GM19035 (cell line): ENCODE measurements around the gene BEND7.

Source experiments
- ATAC-seq: cut with Tn5 transposase; IDR thresholded peaks from one replicate; pipeline ENCODE4 v1.9.1; 2021; ENCODE audit not compliant: unreplicated experiment

BEND7 gene

GRCh38 chr10:13485623-13486022, 43.2 kb downstream of the BEND7 start:
- no peak for ATAC-seq

- no peak for ATAC-seq
These were observed 44.9 kb downstream of the BEND7 start for GRCh38 chr10:13483951-13484350.

- ATAC-seq = peak; percentile 84
These were observed 45.7 kb downstream of the BEND7 start for GRCh38 chr10:13483073-13483472.

GRCh38 chr10:13481690-13482089, 47.1 kb downstream of the BEND7 start:
- ATAC-seq = no peak

- no peak for ATAC-seq
These were observed 53.7 kb downstream of the BEND7 start for GRCh38 chr10:13475124-13475523.

- no peak for ATAC-seq
These were observed 54.8 kb downstream of the BEND7 start for GRCh38 chr10:13473986-13474385.

- ATAC-seq = no peak
These were observed 56.5 kb downstream of the BEND7 start for GRCh38 chr10:13472359-13472758.

GRCh38 chr10:13470270-13470669, 58.5 kb downstream of the BEND7 start:
- no peak for ATAC-seq

- no peak for ATAC-seq
These were observed 66.3 kb downstream of the BEND7 start for GRCh38 chr10:13462551-13462950.

GRCh38 chr10:13458687-13459012, 70.2 kb downstream of the BEND7 start:
- no peak for ATAC-seq

GRCh38 chr10:13457958-13458686, 70.7 kb downstream of the BEND7 start:
- no peak for ATAC-seq

GRCh38 chr10:13453896-13454295, 74.9 kb downstream of the BEND7 start:
- no peak for ATAC-seq

GRCh38 chr10:13450069-13450468, 78.7 kb downstream of the BEND7 start:
- no peak for ATAC-seq

GRCh38 chr10:13449296-13449695, 79.5 kb downstream of the BEND7 start:
- ATAC-seq = no peak

- ATAC-seq = no peak
These were observed 80.6 kb downstream of the BEND7 start for GRCh38 chr10:13448216-13448615.

GRCh38 chr10:13445656-13446400, 83.0 kb downstream of the BEND7 start:
- no peak for ATAC-seq

- ATAC-seq = no peak
These were observed 87.3 kb downstream of the BEND7 start for GRCh38 chr10:13441476-13441875.

GRCh38 chr10:13440185-13441061, 88.4 kb downstream of the BEND7 start:
- no peak for ATAC-seq

- ATAC-seq = no peak
These were observed 89.3 kb downstream of the BEND7 start for GRCh38 chr10:13439313-13440184.

GRCh38 chr10:13437026-13437555, 91.7 kb downstream of the BEND7 start:
- ATAC-seq = no peak
